Astrocyte (in vitro differentiated cells and primary cell): ENCODE measurements around the gene EP300.

ENCODE experiments used
- CTCF ChIP-seq: IDR thresholded peaks from 2 replicates; pipeline ENCODE4 v1.5.1; 2011; ENCODE audit warnings: low read depth, mild to moderate bottlenecking, inconsistent platforms, low read length, moderate library complexity; ENCODE audit not compliant: insufficient read depth
- EZH2 ChIP-seq: IDR thresholded peaks from 2 replicates; pipeline ENCODE4 v1.6.1; 2012; ENCODE audit warnings: mild to moderate bottlenecking, low read length, inconsistent platforms; ENCODE audit not compliant: insufficient read depth

GRCh38 chr22:41226723-41227655 is 134.6 kb downstream of the EP300 start:
- no peak for TF ChIP-seq CTCF
- TF ChIP-seq EZH2 = no peak
